Stimulated activated naive B cell treated with anti-CD40 and anti-IgM and Interleukin-4, amounts not matched to agents 10 μg/mL and 1 μg/mL and 100 μg/mL, for 72 hours (primary cell): ENCODE data around the gene RBL1.
A peak's percentile ranks its signal among the peaks of the same experiment; 100 is the strongest.
"Not testable (repeated sequence)": the region's sequence is repeated elsewhere in the genome, so short reads cannot be mapped to it uniquely, and the experiment has no call there.

Source experiments
- ATAC-seq, 2 donors: fragments of 150-1000 bp; cut with Tn5 transposase; replicated peaks; 2 replicates each; pipeline ENCODE4 v1.10.0; 2021; ENCODE audit warnings: moderate library complexity in 1 of 2
- DNase-seq: peaks from one replicate; pipeline ENCODE4 v3.0.0; 2021
- H3K27ac Mint-ChIP-seq: one replicate; pipeline ENCODE4 v1.8.0; 2022; ENCODE audit warnings: mild to moderate bottlenecking, mixed read lengths
- H3K27me3 Mint-ChIP-seq, 2 donors: one replicate each; pipeline ENCODE4 v1.8.0; 2022; ENCODE audit warnings: mixed read lengths in 2 of 2
- H3K36me3 Mint-ChIP-seq, 2 donors: one replicate each; pipeline ENCODE4 v1.8.0; 2022; ENCODE audit warnings: mixed read lengths in 2 of 2, mild to moderate bottlenecking in 1 of 2
- H3K4me1 Mint-ChIP-seq, 2 donors: one replicate each; pipeline ENCODE4 v1.8.0; 2022; ENCODE audit warnings: mixed read lengths in 2 of 2, mild to moderate bottlenecking in 1 of 2
- H3K4me3 Mint-ChIP-seq, 2 donors: one replicate each; pipeline ENCODE4 v1.8.0; 2022; ENCODE audit warnings: mild to moderate bottlenecking in 2 of 2, mixed read lengths in 2 of 2, moderate library complexity in 1 of 2
- H3K9me3 Mint-ChIP-seq, 2 donors: one replicate each; pipeline ENCODE4 v1.8.0; 2022; ENCODE audit warnings: mixed read lengths in 2 of 2, mild to moderate bottlenecking in 1 of 2

Gene RBL1

GRCh38 chr20:37095599-37096414 is at the start of gene RBL1:
TSS of gene RBL1 (minus strand) at chr20:37095997. CDS start at chr20:37095928, 69 bp downstream.
- Mint-ChIP-seq H3K27ac (peak within 1 kb of the TSS; percentile 100), H3K4me3 (peak within 1 kb of the TSS; percentile 99), H3K9me3 (no peaks in the 10 kb centered on the region), H3K27me3 (no peaks in the 10 kb centered on the region), H3K36me3 (peaks cover 8 to 9% of the 10 kb centered on the region in 2 donors), H3K4me1 (peaks cover 19 to 33% of the 10 kb centered on the region in 2 donors)
- ATAC-seq (peak; percentile 89), DNase-seq (peak; percentile 86)

- Mint-ChIP-seq H3K9me3 (no peaks in the 10 kb centered on the region), H3K4me3 (no peak overlapping the region), H3K4me1 (no peaks in the 10 kb centered on the region), H3K36me3 (peaks cover 0 to 3% of the 10 kb centered on the region in 2 donors), H3K27me3 (no peaks in the 10 kb centered on the region), H3K27ac (no peak overlapping the region)
- ATAC-seq = no peak
- DNase-seq = no peak
These were observed 49.1 kb upstream of the RBL1 start for GRCh38 chr20:37144856-37145404.

- H3K36me3 Mint-ChIP-seq = peaks cover 0 to 3% of the 10 kb centered on the region in 2 donors
- no peaks in the 10 kb centered on the region for H3K4me1 Mint-ChIP-seq
- H3K9me3 Mint-ChIP-seq = no peaks in the 10 kb centered on the region
- H3K4me3 Mint-ChIP-seq = no peak overlapping the region
- H3K27me3 Mint-ChIP-seq = no peaks in the 10 kb centered on the region
- DNase-seq = no peak
- no peak for ATAC-seq
- H3K27ac Mint-ChIP-seq = no peak overlapping the region
These were observed 46.9 kb upstream of the RBL1 start for GRCh38 chr20:37142708-37143107.

GRCh38 chr20:37137547-37137946 is 41.8 kb upstream of the RBL1 start:
- Mint-ChIP-seq H3K4me3 (no peak overlapping the region), H3K36me3 (peaks cover 0 to under 1% of the 10 kb centered on the region in 2 donors), H3K4me1 (no peaks in the 10 kb centered on the region), H3K9me3 (no peaks in the 10 kb centered on the region), H3K27me3 (no peaks in the 10 kb centered on the region), H3K27ac (no peak overlapping the region)
- ATAC-seq (no peak), DNase-seq (no peak)

GRCh38 chr20:37133952-37134351 is 38.2 kb upstream of the RBL1 start:
- no peaks in the 10 kb centered on the region for H3K4me1 Mint-ChIP-seq

GRCh38 chr20:37131486-37131885 is 35.7 kb upstream of the RBL1 start:
- H3K4me3 Mint-ChIP-seq = no peak overlapping the region
- no peaks in the 10 kb centered on the region for H3K27me3 Mint-ChIP-seq
- no peaks in the 10 kb centered on the region for H3K36me3 Mint-ChIP-seq
- ATAC-seq = no peak
- no peak overlapping the region for H3K27ac Mint-ChIP-seq
- no peaks in the 10 kb centered on the region for H3K4me1 Mint-ChIP-seq
- DNase-seq = no peak
- H3K9me3 Mint-ChIP-seq = no peaks in the 10 kb centered on the region

More at GRCh38 chr20:37133952-37134351, 38.2 kb upstream of the RBL1 start:
- Mint-ChIP-seq H3K27me3 (no peaks in the 10 kb centered on the region), H3K4me3 (no peak overlapping the region), H3K36me3 (no peaks in the 10 kb centered on the region), H3K27ac (no peak overlapping the region), H3K9me3 (no peaks in the 10 kb centered on the region)
- ATAC-seq (no peak), DNase-seq (no peak)

- Mint-ChIP-seq H3K4me1 (no peaks in the 10 kb centered on the region), H3K4me3 (no peak overlapping the region), H3K27me3 (no peaks in the 10 kb centered on the region), H3K9me3 (no peaks in the 10 kb centered on the region), H3K27ac (no peak overlapping the region), H3K36me3 (no peaks in the 10 kb centered on the region)
- DNase-seq = no peak
- ATAC-seq = no peak
These were observed 33.0 kb upstream of the RBL1 start for GRCh38 chr20:37128803-37129202.

GRCh38 chr20:37126290-37126689 is 30.5 kb upstream of the RBL1 start:
- not testable (repeated sequence) for ATAC-seq, H3K9me3 Mint-ChIP-seq, H3K27me3 Mint-ChIP-seq, DNase-seq, H3K36me3 Mint-ChIP-seq, H3K4me1 Mint-ChIP-seq, H3K4me3 Mint-ChIP-seq, H3K27ac Mint-ChIP-seq

- no peak overlapping the region for H3K4me3 Mint-ChIP-seq
- H3K36me3 Mint-ChIP-seq = no peaks in the 10 kb centered on the region
- H3K27me3 Mint-ChIP-seq = no peaks in the 10 kb centered on the region
- DNase-seq = no peak
- H3K9me3 Mint-ChIP-seq = no peaks in the 10 kb centered on the region
- ATAC-seq = no peak
- no peak overlapping the region for H3K27ac Mint-ChIP-seq
- H3K4me1 Mint-ChIP-seq = no peaks in the 10 kb centered on the region
These were observed 27.6 kb upstream of the RBL1 start for GRCh38 chr20:37123441-37123840.

GRCh38 chr20:37120497-37120896 is 24.7 kb upstream of the RBL1 start:
- no peak for DNase-seq
- Mint-ChIP-seq H3K27ac (no peak overlapping the region), H3K27me3 (no peaks in the 10 kb centered on the region), H3K4me1 (no peaks in the 10 kb centered on the region), H3K36me3 (no peaks in the 10 kb centered on the region), H3K9me3 (no peaks in the 10 kb centered on the region), H3K4me3 (no peak overlapping the region)
- no peak for ATAC-seq

GRCh38 chr20:37119356-37120036 is 23.7 kb upstream of the RBL1 start:
- Mint-ChIP-seq H3K4me1 (no peaks in the 10 kb centered on the region), H3K36me3 (no peaks in the 10 kb centered on the region), H3K9me3 (no peaks in the 10 kb centered on the region), H3K27ac (no peak overlapping the region), H3K4me3 (no peak overlapping the region), H3K27me3 (no peaks in the 10 kb centered on the region)
- ATAC-seq (no peak), DNase-seq (no peak)

GRCh38 chr20:37114012-37114411 is 18.2 kb upstream of the RBL1 start:
- H3K27ac Mint-ChIP-seq = no peak overlapping the region
- no peaks in the 10 kb centered on the region for H3K4me1 Mint-ChIP-seq

GRCh38 chr20:37111926-37112455 is 16.2 kb upstream of the RBL1 start:
- Mint-ChIP-seq H3K9me3 (no peaks in the 10 kb centered on the region), H3K27me3 (no peaks in the 10 kb centered on the region), H3K27ac (no peak overlapping the region), H3K4me1 (no peaks in the 10 kb centered on the region), H3K36me3 (no peaks in the 10 kb centered on the region), H3K4me3 (no peak overlapping the region)
- DNase-seq (no peak), ATAC-seq (no peak)

More at GRCh38 chr20:37114012-37114411, 18.2 kb upstream of the RBL1 start:
- DNase-seq (no peak), ATAC-seq (no peak)
- H3K27me3 Mint-ChIP-seq = no peaks in the 10 kb centered on the region
- H3K9me3 Mint-ChIP-seq = no peaks in the 10 kb centered on the region
- H3K36me3 Mint-ChIP-seq = no peaks in the 10 kb centered on the region
- no peak overlapping the region for H3K4me3 Mint-ChIP-seq

GRCh38 chr20:37108676-37109075 is 12.9 kb upstream of the RBL1 start:
- no peaks in the 10 kb centered on the region for H3K36me3 Mint-ChIP-seq
- H3K4me1 Mint-ChIP-seq = no peaks in the 10 kb centered on the region
- no peak for DNase-seq
- no peak for ATAC-seq
- H3K9me3 Mint-ChIP-seq = no peaks in the 10 kb centered on the region
- no peak overlapping the region for H3K27ac Mint-ChIP-seq
- H3K27me3 Mint-ChIP-seq = no peaks in the 10 kb centered on the region
- no peak overlapping the region for H3K4me3 Mint-ChIP-seq
